Suprapubic skin (tissue), 4 donors: ENCODE data around the gene PARD3B. TPM values are rescaled to one million over a fixed set of nuclear protein-coding genes. Genes with fewer than 3 reads are reported as not detected.

Experiments used
- DNase-seq, 2 donors: peaks; one replicate each; pipeline ENCODE4 v3.0.0-alpha.2; 2019; ENCODE audit warnings: low spot score in 2 of 2
- H3K27ac ChIP-seq: fragments of 200-600 bp; sonication (generic); one replicate; pipeline ENCODE4 v1.5.1; 2019
- H3K27me3 ChIP-seq: fragments of 200-600 bp; sonication (generic); one replicate; pipeline ENCODE4 v1.5.1; 2019
- H3K36me3 ChIP-seq: fragments of 200-600 bp; sonication (generic); one replicate; pipeline ENCODE4 v1.5.1; 2019
- H3K4me1 ChIP-seq: fragments of 200-600 bp; sonication (generic); one replicate; pipeline ENCODE4 v1.5.1; 2019
- H3K4me3 ChIP-seq: fragments of 200-600 bp; sonication (generic); one replicate; pipeline ENCODE4 v1.5.1; 2019; ENCODE audit warnings: mild to moderate bottlenecking
- H3K9me3 ChIP-seq: fragments of 200-600 bp; sonication (generic); one replicate; pipeline ENCODE4 v1.5.1; 2019
- EP300 ChIP-seq: sonication (generic); formaldehyde crosslinking; IDR thresholded peaks from one replicate; pipeline ENCODE4 v1.6.1; 2017; ENCODE audit warnings: antibody characterized with exemption
- POLR2A ChIP-seq, 2 donors: fragments of 450-650 bp; IDR thresholded peaks; one replicate each; pipeline ENCODE4 v1.6.1; 2017; ENCODE audit warnings: antibody characterized with exemption in 2 of 2, mild to moderate bottlenecking in 2 of 2, moderate library complexity in 2 of 2
- POLR2AphosphoS5 ChIP-seq, 3 donors: sonication (generic); formaldehyde crosslinking; IDR thresholded peaks; one replicate each; pipeline ENCODE4 v1.6.1; 2017; ENCODE audit warnings: antibody characterized with exemption in 3 of 3
- WGBS: methylation state at CpG from one replicate; pipeline ENCODE4 v1.1.5; 2018; 5-methylcytosine and 5-hydroxymethylcytosine counted together
- total RNA-seq, 4 donors: library from RNA; depleted of rRNA; stranded (reverse); fragments of >200 nt; gene quantifications; one replicate each; pipeline ENCODE4 v1.1.0, GENCODE V29; 2016
- TF ChIP-seq, protein P1 (sequence below), 2 donors: fragments of 200-600 bp in 1 of 2; fragments of 450-650 bp in 1 of 2; sonication (generic) in 1 of 2; IDR thresholded peaks; one replicate each; pipeline ENCODE4 v1.5.1; 2016 to 2019; ENCODE audit warnings: antibody characterized with exemption in 2 of 2, mild to moderate bottlenecking in 1 of 2, moderate library complexity in 1 of 2

Gene PARD3B
- total RNA-seq, 4 donors from 2014 or later: 12.5 to 18.9 (median 15.5) TPM

DNA sequence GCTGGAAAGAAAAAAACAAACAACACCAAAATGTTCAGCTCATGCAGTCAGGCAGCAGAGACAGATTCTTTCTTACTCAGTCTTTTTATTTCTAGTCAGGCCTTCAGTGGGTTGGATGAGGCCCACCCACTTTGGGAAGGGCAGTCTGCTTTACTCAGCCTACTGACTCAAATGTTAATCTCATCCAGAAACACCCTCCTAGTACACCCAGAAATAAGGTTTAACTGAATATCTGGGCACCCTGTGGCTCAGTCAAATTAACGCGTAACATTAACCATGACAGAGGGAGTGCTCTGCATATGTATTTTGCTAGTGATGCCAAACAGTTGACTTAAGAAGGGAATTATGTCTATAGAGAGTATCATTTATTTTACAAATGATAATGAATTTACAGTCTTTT, 401.6 kb downstream of the PARD3B start:
- no peak for DNase-seq
- Histone ChIP-seq H3K9me3 (no peaks in the 10 kb centered on the region), H3K27me3 (no peaks in the 10 kb centered on the region), H3K4me1 (no peaks in the 10 kb centered on the region), H3K27ac (no peak overlapping the region), H3K36me3 (no peaks in the 10 kb centered on the region), H3K4me3 (no peak overlapping the region)
- no peak for TF ChIP-seq EP300
- TF ChIP-seq POLR2AphosphoS5 (IDR thresholded peaks at IDR 0.05): no peak
- TF ChIP-seq POLR2A (IDR thresholded peaks at IDR 0.05): no peak
- TF ChIP-seq, protein P1, sequence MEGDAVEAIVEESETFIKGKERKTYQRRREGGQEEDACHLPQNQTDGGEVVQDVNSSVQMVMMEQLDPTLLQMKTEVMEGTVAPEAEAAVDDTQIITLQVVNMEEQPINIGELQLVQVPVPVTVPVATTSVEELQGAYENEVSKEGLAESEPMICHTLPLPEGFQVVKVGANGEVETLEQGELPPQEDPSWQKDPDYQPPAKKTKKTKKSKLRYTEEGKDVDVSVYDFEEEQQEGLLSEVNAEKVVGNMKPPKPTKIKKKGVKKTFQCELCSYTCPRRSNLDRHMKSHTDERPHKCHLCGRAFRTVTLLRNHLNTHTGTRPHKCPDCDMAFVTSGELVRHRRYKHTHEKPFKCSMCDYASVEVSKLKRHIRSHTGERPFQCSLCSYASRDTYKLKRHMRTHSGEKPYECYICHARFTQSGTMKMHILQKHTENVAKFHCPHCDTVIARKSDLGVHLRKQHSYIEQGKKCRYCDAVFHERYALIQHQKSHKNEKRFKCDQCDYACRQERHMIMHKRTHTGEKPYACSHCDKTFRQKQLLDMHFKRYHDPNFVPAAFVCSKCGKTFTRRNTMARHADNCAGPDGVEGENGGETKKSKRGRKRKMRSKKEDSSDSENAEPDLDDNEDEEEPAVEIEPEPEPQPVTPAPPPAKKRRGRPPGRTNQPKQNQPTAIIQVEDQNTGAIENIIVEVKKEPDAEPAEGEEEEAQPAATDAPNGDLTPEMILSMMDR (IDR thresholded peaks at IDR 0.05): no peak
- 98% methylated on average over 2 of the region's 2 CpGs for WGBS

DNA sequence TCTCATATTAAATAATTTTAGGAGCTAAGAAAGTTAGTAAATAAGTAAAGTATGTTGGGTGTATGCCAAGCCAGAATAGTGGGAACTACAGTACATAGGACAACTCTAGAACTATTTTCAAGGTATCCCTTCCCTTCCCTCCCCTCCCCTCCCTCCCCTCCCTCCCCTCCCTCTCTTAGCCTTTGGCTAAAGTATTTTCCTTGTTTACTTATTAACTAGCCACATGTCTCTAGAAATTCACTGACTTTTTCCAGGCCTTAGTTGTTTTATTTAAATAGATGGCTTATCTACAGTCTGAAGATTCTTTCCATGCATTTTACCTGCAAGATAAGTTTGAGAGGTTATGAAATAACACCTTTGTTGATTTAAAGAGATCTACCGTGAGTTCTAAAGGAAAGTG, 402.1 kb downstream of the PARD3B start:
- no peak overlapping the region for H3K27ac ChIP-seq
- DNase-seq: no peak

DNA sequence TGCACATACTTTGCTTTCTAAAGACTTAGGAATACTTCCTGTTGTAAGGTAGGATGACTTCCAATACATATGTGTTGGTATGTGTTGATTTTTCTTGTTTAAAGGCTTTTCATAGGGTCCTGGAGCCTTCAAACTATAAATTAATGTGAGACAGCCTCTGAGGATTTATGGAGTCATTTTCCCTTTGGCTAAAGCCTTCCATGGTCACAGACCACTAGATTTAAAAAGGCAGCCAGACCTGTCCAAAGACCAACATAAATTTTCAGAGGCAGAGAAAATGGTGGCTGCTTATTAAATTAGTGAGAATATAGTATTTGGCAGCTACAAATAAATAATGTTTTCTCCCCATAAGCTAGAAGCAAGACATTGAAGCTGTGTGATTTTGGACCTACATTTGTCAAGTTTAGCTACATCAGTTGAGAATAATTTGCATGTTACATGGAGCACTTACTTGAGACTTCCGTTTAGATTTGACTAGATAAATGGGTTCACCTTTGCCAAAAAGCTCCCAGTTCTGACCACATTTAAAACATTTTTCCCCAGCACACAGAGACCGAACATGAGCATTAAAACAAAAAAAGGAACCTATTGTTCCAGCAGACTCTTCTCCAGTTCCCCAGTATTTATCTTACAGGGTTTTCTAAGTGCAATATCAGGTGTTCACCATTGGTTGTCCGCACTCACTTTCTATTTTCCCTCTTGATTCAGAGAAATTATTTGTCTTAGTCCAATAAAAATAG, 402.9 kb downstream of the PARD3B start:
- TF ChIP-seq POLR2A (IDR thresholded peaks at IDR 0.05) (no peak), POLR2AphosphoS5 (IDR thresholded peaks at IDR 0.05) (no peak)
- no peak overlapping the region for H3K4me3 ChIP-seq
- no peaks in the 10 kb centered on the region for H3K9me3 ChIP-seq
- H3K27ac ChIP-seq: no peak overlapping the region
- no peak for DNase-seq
- no peaks in the 10 kb centered on the region for H3K27me3 ChIP-seq
- no peaks in the 10 kb centered on the region for H3K36me3 ChIP-seq
- no peaks in the 10 kb centered on the region for H3K4me1 ChIP-seq
- WGBS: 75% methylated on average over 3 of the region's 3 CpGs

More for the DNA sequence above, 402.1 kb downstream of the PARD3B start:
- no peaks in the 10 kb centered on the region for H3K9me3 ChIP-seq
- no peaks in the 10 kb centered on the region for H3K4me1 ChIP-seq
- TF ChIP-seq EP300: no peak
- TF ChIP-seq POLR2AphosphoS5 (IDR thresholded peaks at IDR 0.05): no peak
- no peak for TF ChIP-seq POLR2A (IDR thresholded peaks at IDR 0.05)
- TF ChIP-seq, protein P1 (IDR thresholded peaks at IDR 0.05): no peak
- 59% methylated on average over 1 of the region's 1 CpG for WGBS
- H3K36me3 ChIP-seq: no peaks in the 10 kb centered on the region
- H3K27me3 ChIP-seq: no peaks in the 10 kb centered on the region
- H3K4me3 ChIP-seq: no peak overlapping the region

DNA sequence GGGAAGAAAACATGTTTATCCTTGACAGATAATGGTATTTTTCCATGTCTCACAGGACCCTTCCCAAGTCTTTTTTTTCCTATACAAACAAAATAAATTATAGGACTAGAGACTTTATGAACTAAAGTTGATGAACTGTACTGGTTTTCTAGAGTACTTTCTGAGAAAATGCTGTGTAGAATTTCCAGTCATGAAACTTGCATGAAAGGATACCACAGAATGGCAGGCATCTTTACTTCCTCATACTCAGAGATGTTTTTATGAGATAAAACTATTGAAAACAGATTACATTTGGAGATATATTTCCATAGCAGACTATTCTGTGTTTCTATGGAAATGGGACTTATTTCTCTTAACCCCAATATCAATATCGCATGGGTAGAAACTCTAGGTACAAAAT, 403.5 kb downstream of the PARD3B start:
- TF ChIP-seq POLR2A (IDR thresholded peaks at IDR 0.05) (no peak), POLR2AphosphoS5 (IDR thresholded peaks at IDR 0.05) (no peak), EP300 (no peak)
- TF ChIP-seq, protein P1 (IDR thresholded peaks at IDR 0.05): no peak
- H3K27ac ChIP-seq: no peak overlapping the region
- no peaks in the 10 kb centered on the region for H3K36me3 ChIP-seq
- H3K4me3 ChIP-seq: no peak overlapping the region
- WGBS: 89% methylated on average over 1 of the region's 1 CpG
- no peak for DNase-seq
- no peaks in the 10 kb centered on the region for H3K9me3 ChIP-seq
- no peaks in the 10 kb centered on the region for H3K4me1 ChIP-seq
- no peaks in the 10 kb centered on the region for H3K27me3 ChIP-seq

DNA sequence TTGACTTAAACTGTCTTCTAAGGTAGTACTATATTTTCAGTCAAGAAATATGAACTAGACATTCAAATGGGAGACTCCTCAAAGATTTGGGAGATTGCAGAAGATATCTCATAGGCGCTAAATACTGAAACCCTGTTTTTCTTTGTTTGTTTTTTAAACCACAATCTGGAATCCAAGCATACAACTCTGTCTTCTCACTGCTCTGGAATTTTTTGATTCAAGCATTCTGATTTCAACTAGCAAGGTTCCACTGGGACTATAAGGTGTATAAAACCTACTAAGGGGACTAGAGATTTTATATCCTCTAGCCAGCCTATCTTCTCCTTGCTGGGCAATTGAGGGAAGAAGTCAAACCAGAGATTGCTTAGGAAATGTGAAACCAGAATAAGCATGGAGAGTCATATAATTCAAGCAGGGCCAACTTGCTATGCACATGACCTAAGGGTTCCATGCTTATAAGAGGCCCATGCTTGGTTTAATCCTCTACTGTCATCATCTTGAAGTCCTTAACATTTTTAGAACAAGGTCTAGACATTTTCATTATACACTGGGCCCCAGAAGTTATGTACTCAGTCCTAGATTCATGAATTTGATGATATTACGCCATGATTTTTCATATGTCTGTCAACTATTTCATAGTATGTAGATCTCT, 405.5 kb downstream of the PARD3B start:
- 94% methylated on average over 2 of the region's 2 CpGs for WGBS

More for the DNA sequence above, 405.5 kb downstream of the PARD3B start:
- Histone ChIP-seq H3K4me3 (no peak overlapping the region), H3K4me1 (no peaks in the 10 kb centered on the region), H3K27me3 (no peaks in the 10 kb centered on the region), H3K27ac (no peak overlapping the region), H3K9me3 (no peaks in the 10 kb centered on the region), H3K36me3 (no peaks in the 10 kb centered on the region)
- no peak for DNase-seq
- TF ChIP-seq EP300: no peak
- no peak for TF ChIP-seq POLR2A (IDR thresholded peaks at IDR 0.05)
- no peak for TF ChIP-seq POLR2AphosphoS5 (IDR thresholded peaks at IDR 0.05)
- TF ChIP-seq, protein P1 (IDR thresholded peaks at IDR 0.05): no peak
